ENCODE results near the gene MYBL2.
A peak's percentile ranks its signal among the peaks of the same experiment; 100 is the strongest.

MYBL2 gene

GRCh38 chr20:43655937-43656336 is 11.0 kb upstream of the MYBL2 start:
- no peak overlapping the region for H3K4me3 ChIP-seq (ENCODE audit: low read depth, low read length)
- TF ChIP-seq, protein P1, sequence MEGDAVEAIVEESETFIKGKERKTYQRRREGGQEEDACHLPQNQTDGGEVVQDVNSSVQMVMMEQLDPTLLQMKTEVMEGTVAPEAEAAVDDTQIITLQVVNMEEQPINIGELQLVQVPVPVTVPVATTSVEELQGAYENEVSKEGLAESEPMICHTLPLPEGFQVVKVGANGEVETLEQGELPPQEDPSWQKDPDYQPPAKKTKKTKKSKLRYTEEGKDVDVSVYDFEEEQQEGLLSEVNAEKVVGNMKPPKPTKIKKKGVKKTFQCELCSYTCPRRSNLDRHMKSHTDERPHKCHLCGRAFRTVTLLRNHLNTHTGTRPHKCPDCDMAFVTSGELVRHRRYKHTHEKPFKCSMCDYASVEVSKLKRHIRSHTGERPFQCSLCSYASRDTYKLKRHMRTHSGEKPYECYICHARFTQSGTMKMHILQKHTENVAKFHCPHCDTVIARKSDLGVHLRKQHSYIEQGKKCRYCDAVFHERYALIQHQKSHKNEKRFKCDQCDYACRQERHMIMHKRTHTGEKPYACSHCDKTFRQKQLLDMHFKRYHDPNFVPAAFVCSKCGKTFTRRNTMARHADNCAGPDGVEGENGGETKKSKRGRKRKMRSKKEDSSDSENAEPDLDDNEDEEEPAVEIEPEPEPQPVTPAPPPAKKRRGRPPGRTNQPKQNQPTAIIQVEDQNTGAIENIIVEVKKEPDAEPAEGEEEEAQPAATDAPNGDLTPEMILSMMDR (IDR thresholded peaks at IDR 0.05; ENCODE audit: low read depth, low read length), result no peak

DNA sequence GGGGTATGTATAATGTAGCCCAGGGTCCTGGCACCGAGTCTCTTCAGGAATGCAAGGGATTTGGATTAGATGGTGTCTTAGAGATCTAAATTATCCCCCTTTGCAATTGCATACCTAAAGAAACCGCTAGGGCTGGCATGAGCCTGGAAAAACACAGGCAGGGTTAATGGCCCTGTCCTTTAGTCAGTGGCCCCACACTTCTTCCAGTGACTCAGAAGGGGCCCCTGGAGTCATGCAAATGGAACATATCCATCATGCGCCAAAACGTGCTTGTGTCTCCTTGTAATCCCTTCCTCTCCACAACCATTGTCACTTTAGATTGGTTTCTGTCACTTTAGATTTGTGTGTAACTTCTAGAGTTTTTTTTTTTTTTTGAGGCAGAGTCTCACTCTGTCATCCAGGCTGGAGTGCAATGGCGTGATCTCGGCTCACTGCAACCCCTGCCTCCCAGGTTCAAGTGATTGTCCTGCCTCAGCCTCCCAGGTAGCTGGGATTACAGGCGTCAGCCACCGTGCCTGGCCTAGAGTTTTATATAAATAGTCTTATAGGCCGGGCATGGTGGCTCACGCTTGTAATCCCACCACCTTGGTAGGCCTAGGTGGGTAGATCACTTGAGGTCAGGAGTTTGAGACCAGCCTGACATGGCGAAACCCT is 8.7 kb upstream of the MYBL2 start:
- H3K4me3 ChIP-seq (ENCODE audit: low read depth, low read length), result peak overlapping the region; percentile 70
- TF ChIP-seq, protein P1 (IDR thresholded peaks at IDR 0.05; ENCODE audit: low read depth, low read length), result 0 out of 2 replicates have a peak, but pooled peaks have one; percentile 5

DNA sequence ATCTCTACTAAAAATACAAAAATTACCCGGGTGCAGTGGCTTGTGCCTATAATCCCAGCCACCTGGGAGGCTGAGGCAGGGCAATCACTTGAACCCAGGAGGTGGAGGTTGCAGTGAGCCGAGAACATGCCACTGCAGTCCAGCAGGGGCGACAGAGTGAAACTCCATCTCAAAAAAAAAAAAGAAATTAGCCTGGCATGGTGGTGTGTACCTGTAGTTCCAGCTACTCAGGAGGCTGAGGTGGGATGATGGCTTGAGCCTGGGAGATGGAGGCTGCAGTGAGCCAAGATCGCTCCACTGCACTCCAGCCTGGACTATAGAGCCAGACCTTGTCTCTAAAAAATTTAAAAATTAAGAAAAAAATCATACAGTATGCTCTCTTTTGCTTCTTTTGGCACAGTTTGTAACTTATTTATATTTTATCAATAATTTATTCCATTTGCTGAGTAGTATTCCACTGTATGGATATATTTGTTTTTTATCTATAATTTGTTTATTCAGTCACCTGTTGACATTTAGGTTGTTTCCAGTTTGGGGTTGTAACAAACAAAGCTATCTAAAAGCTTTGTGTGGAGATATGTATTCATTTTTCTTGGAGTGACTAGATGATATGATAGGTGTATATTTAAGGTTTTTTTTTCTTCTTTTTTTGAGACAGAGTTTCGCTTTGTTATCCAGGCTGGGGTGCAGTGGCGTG is 8.0 kb upstream of the MYBL2 start:
- TF ChIP-seq, protein P1 (IDR thresholded peaks at IDR 0.05; ENCODE audit: low read depth, low read length), result no peak
- H3K4me3 ChIP-seq (ENCODE audit: low read depth, low read length), result no peak overlapping the region

GRCh38 chr20:43662943-43663655 is 3.8 kb upstream of the MYBL2 start:
- no peak overlapping the region for H3K4me3 ChIP-seq (ENCODE audit: low read depth, low read length)
- TF ChIP-seq, protein P1 (IDR thresholded peaks at IDR 0.05; ENCODE audit: low read depth, low read length), result no peak

GRCh38 chr20:43665466-43666176 is 1.3 kb upstream of the MYBL2 start:
- TF ChIP-seq, protein P1 (IDR thresholded peaks at IDR 0.05; ENCODE audit: low read depth, low read length), result no peak

DNA sequence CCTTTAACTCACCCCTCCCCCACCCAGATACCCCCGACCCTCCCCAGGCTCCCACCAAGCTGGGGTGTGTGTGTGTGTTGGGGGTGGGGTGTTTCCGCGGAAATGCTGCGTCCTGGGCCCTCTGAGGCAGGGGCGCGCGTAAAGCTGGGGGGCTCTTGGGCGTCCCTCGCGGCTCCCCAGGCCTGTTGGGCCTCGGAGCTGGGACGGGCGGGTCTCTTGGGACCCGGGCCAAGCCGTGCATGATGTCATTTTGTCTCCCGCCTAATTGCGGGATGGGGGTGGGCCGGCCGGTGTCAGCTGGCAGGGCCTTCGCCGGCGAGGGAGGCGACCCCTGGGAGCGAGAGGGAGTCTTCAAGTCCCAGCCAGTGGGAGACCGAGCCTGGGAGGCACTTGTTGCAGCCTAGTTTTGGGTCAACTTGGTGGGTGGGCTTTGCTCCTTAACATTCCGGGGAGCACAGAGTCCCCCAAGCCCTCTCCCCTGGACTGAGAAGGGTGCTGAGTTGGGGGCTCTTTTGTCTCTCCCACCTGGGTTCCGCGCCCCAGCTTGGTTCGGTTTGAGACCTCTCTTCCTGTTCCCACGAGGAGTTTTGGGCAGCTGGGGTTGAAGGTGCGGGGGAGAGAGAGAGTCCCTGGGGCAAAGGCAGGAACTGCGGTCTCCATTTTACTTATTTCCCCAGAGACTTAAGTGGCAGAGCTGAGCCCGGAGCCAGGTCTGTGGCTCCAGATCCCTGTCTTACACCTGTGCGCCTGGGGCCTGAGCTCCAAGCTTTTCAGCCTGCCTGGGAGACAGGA is 623 bp downstream of the MYBL2 start:
- TF ChIP-seq, protein P1 (IDR thresholded peaks at IDR 0.05; ENCODE audit: low read depth, low read length), result no peak
- peak overlapping the region; percentile 55 for H3K4me3 ChIP-seq (ENCODE audit: low read depth, low read length)

More at GRCh38 chr20:43665466-43666176, 1.3 kb upstream of the MYBL2 start:
- no peak overlapping the region for H3K4me3 ChIP-seq (ENCODE audit: low read depth, low read length)
